HEK293T (cell line): ENCODE results near the gene FYB1.

Experiments used
- CTCF ChIA-PET: fragments of 350-600 bp; formaldehyde crosslinking; extraction: SDS; loops from one replicate; lab custom pipeline; 2021; ENCODE audit warnings: antibody characterized with exemption, inconsistent platforms; lab: Yijun Ruan, JAX
- POLR2A ChIA-PET: fragments of 350-600 bp; formaldehyde crosslinking; extraction: SDS; loops from one replicate; lab custom pipeline; 2020; ENCODE audit warnings: antibody characterized with exemption, inconsistent platforms; lab: Yijun Ruan, JAX
- DNase-seq: peaks from one replicate; pipeline ENCODE4 v3.0.0; 2012; ENCODE audit warnings: mixed read lengths; ENCODE audit errors: extremely low spot score
- ARNT ChIP-seq: fragments of 450-650 bp; IDR thresholded peaks from 2 replicates; pipeline ENCODE4 v1.6.1; 2017; ENCODE audit warnings: mild to moderate bottlenecking
- BHLHE40 ChIP-seq: fragments of 450-650 bp; IDR thresholded peaks from 2 replicates; pipeline ENCODE4 v1.6.1; 2016; ENCODE audit warnings: mild to moderate bottlenecking, moderate library complexity, borderline replicate concordance
- CTBP1 ChIP-seq: fragments of 450-650 bp; IDR thresholded peaks from 2 replicates; pipeline ENCODE4 v1.6.1; 2016; ENCODE audit warnings: borderline replicate concordance
- ELF4 ChIP-seq: fragments of 450-650 bp; IDR thresholded peaks from 2 replicates; pipeline ENCODE4 v1.6.1; 2017; ENCODE audit warnings: antibody characterized with exemption
- FOXA1 ChIP-seq: fragments of 450-650 bp; IDR thresholded peaks from 2 replicates; pipeline ENCODE4 v1.6.1; 2016; ENCODE audit warnings: mild to moderate bottlenecking
- FOXK2 ChIP-seq: fragments of 450-650 bp; IDR thresholded peaks from 2 replicates; pipeline ENCODE4 v1.6.1; 2016; ENCODE audit warnings: mild to moderate bottlenecking
- FOXM1 ChIP-seq: fragments of 450-650 bp; IDR thresholded peaks from 2 replicates; pipeline ENCODE4 v1.6.1; 2017; ENCODE audit warnings: mild to moderate bottlenecking, borderline replicate concordance
- HDGF ChIP-seq: fragments of 450-650 bp; IDR thresholded peaks from 2 replicates; pipeline ENCODE4 v1.6.1; 2017; ENCODE audit warnings: antibody characterized with exemption, borderline replicate concordance
- L3MBTL2 ChIP-seq: fragments of 450-650 bp; conservative IDR thresholded peaks from 2 replicates; pipeline ENCODE4 v1.6.1; 2016; ENCODE audit warnings: mild to moderate bottlenecking
- LEF1 ChIP-seq: fragments of 450-650 bp; IDR thresholded peaks from 2 replicates; pipeline ENCODE4 v1.6.1; 2017; ENCODE audit warnings: mild to moderate bottlenecking, borderline replicate concordance
- NFRKB ChIP-seq: fragments of 450-650 bp; IDR thresholded peaks from 2 replicates; pipeline ENCODE4 v1.6.1; 2016; ENCODE audit warnings: mild to moderate bottlenecking, moderate library complexity
- SP1 ChIP-seq: fragments of 450-650 bp; IDR thresholded peaks from 2 replicates; pipeline ENCODE4 v1.6.1; 2017
- SUZ12 ChIP-seq: fragments of 450-650 bp; IDR thresholded peaks from 2 replicates; pipeline ENCODE4 v1.6.1; 2016; ENCODE audit warnings: mild to moderate bottlenecking
- TARDBP ChIP-seq: fragments of 450-650 bp; IDR thresholded peaks from 2 replicates; pipeline ENCODE4 v1.6.1; 2016
- ZNF384 ChIP-seq: fragments of 450-650 bp; IDR thresholded peaks from 2 replicates; pipeline ENCODE4 v1.6.1; 2016
- TF ChIP-seq, protein P1 (sequence below): fragments of 450-650 bp; IDR thresholded peaks from 2 replicates; pipeline ENCODE4 v1.6.1; 2016

FYB1 gene

GRCh38 chr5:39148983-39149534, 70.3 kb downstream of the FYB1 start:
- ChIA-PET CTCF (no interaction called here), POLR2A (no interaction called here)
- TF ChIP-seq SUZ12 (no peak), FOXA1 (no peak), ARNT (no peak), L3MBTL2 (no peak), ELF4 (no peak), HDGF (no peak), TARDBP (no peak), SP1 (no peak), CTBP1 (no peak), FOXM1 (no peak), ZNF384 (no peak), BHLHE40 (no peak), LEF1 (no peak), NFRKB (no peak), FOXK2 (no peak)
- TF ChIP-seq, protein P1, sequence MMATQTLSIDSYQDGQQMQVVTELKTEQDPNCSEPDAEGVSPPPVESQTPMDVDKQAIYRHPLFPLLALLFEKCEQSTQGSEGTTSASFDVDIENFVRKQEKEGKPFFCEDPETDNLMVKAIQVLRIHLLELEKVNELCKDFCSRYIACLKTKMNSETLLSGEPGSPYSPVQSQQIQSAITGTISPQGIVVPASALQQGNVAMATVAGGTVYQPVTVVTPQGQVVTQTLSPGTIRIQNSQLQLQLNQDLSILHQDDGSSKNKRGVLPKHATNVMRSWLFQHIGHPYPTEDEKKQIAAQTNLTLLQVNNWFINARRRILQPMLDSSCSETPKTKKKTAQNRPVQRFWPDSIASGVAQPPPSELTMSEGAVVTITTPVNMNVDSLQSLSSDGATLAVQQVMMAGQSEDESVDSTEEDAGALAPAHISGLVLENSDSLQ, result no peak
- no peak for DNase-seq

DNA sequence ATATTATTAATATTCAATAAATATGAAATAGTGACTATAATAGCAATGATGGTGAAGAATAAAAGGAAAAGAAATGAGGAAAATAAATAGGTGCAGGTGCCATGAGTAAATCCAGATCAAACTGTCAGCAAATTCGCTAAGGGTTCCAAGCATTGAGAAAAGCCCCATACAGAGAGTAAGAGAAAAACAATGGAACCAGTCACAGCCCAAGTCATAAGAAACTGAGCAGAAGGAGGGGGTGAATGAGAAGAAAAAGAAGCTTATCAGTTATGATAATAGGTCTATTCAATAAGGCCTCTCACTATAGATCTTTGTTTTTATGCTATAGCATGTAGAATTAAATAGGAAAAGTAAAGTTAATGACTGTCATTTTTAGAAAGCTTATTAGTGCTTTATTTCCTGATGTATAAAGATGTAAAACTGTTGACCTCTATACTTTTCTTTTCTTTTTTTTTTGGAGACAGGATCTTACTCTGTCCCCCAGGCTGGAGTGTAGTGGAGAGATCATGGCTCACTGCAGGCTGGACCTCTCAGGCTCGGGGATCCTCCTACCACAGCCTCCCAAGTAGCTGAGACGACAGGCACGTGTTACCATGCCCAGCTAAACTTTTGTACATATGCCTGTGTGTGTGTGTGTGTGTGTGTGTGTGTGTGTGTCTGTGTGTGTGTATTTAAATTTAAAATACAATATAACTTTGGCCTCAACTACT, 72.4 kb downstream of the FYB1 start:
- ChIA-PET CTCF (interaction anchor here (0.6 to 0.7 kb wide), 3 partner anchors 13 to 136 kb away, joined by 3 read pairs; no protein-coding TSS in a partner anchor), POLR2A (no interaction called here)
- TF ChIP-seq SP1 (no peak), SUZ12 (no peak), TARDBP (no peak), FOXK2 (no peak), ELF4 (no peak), NFRKB (no peak), BHLHE40 (no peak), L3MBTL2 (no peak), FOXA1 (no peak), HDGF (no peak), ARNT (no peak), CTBP1 (no peak), ZNF384 (no peak), LEF1 (no peak)
- TF ChIP-seq, protein P1, result no peak
- no peak for DNase-seq

GRCh38 chr5:39143151-39143860, 76.1 kb downstream of the FYB1 start:
- CTCF ChIA-PET, result no interaction called here
- TF ChIP-seq BHLHE40 (no peak), SP1 (no peak), FOXK2 (no peak), SUZ12 (no peak), ELF4 (no peak), ARNT (no peak), L3MBTL2 (no peak), CTBP1 (no peak), TARDBP (no peak), FOXA1 (no peak), LEF1 (no peak), FOXM1 (no peak), ZNF384 (no peak), HDGF (no peak), NFRKB (no peak)
- TF ChIP-seq, protein P1, result no peak
- POLR2A ChIA-PET, result no interaction called here
- DNase-seq, result no peak

DNA sequence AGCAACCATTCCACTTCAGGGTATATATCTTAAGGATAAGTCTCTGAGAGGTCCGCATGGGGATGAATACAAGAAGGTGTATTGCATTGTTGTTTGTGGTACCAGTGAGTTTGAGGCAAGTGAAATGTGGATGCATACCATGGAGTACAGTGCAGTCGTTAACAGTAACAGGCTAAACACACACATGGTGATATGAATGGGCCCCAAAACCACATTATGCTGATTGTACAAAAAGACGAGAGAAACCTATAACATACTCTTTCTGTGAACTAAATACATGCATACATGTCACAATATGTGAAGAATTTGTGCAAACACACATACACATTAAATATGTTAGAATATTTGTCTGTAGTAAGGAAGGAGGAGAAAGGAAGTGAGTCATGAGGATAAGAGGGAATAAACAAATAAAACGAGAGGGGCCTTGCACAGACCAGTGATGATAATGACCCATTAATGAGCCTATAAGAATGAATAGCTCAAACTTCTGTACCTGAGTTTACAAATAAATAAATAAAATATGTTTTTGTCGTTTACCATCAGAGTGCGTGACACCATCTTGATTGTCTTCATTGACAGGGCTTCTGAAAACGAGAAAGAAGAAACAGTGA, 78.7 kb downstream of the FYB1 start:
- CTCF ChIA-PET, result no interaction called here
- TF ChIP-seq TARDBP (no peak), NFRKB (no peak), CTBP1 (no peak), FOXM1 (no peak), FOXK2 (no peak), SP1 (no peak), ZNF384 (no peak), LEF1 (no peak), FOXA1 (no peak), L3MBTL2 (no peak), SUZ12 (no peak), ELF4 (no peak), HDGF (no peak), BHLHE40 (no peak), ARNT (no peak)
- TF ChIP-seq, protein P1, result no peak
- no peak for DNase-seq
- POLR2A ChIA-PET, result no interaction called here
